ENCODE measurements around the gene GALNS. TPM values are rescaled to one million over a fixed set of nuclear protein-coding genes. Genes with fewer than 3 reads are reported as not detected.

Gene GALNS
- total RNA-seq, 2 donors from 2014 or later: 17.2 to 24.9 TPM

GRCh38 chr16:88843256-88843655 is 13.5 kb downstream of the GALNS start:
- DNase-seq (ENCODE audit: low spot score): no peak
- intact Hi-C loops (cut with DNase I): no loop called here

- intact Hi-C loops (cut with DNase I): no loop called here
- DNase-seq (ENCODE audit: low spot score): no peak
Measured at GRCh38 chr16:88842806-88843205, 13.9 kb downstream of the GALNS start.

GRCh38 chr16:88842308-88842756 is 14.4 kb downstream of the GALNS start:
- intact Hi-C loops (cut with DNase I): no loop called here
- DNase-seq (ENCODE audit: low spot score): no peak

- intact Hi-C loops (cut with DNase I): no loop called here
Measured at GRCh38 chr16:88841521-88842307, 15.0 kb downstream of the GALNS start.

GRCh38 chr16:88840600-88841215 is 16.0 kb downstream of the GALNS start:
- no peak for DNase-seq (ENCODE audit: low spot score)
- intact Hi-C loops (cut with DNase I): no loop called here

More at GRCh38 chr16:88841521-88842307, 15.0 kb downstream of the GALNS start:
- DNase-seq (ENCODE audit: low spot score): no peak

- DNase-seq (ENCODE audit: low spot score): no peak
- intact Hi-C loops (cut with DNase I): no loop called here
Measured at GRCh38 chr16:88839745-88840599, 16.8 kb downstream of the GALNS start.

GRCh38 chr16:88839026-88839529 is 17.7 kb downstream of the GALNS start:
- DNase-seq (ENCODE audit: low spot score): no peak
- intact Hi-C loops (cut with DNase I): no loop called here

- intact Hi-C loops (cut with DNase I): no loop called here
- no peak for DNase-seq (ENCODE audit: low spot score)
Measured at GRCh38 chr16:88838566-88838965, 18.2 kb downstream of the GALNS start.

- no peak for DNase-seq (ENCODE audit: low spot score)
- intact Hi-C loops (cut with DNase I): no loop called here
Measured at GRCh38 chr16:88837806-88838205, 18.9 kb downstream of the GALNS start.

- intact Hi-C loops (cut with DNase I): no loop called here
- DNase-seq (ENCODE audit: low spot score): no peak
Measured at GRCh38 chr16:88836791-88837190, 20.0 kb downstream of the GALNS start.

- intact Hi-C loops (cut with DNase I): no loop called here
- no peak for DNase-seq (ENCODE audit: low spot score)
Measured at GRCh38 chr16:88835818-88836217, 20.9 kb downstream of the GALNS start.

- DNase-seq (ENCODE audit: low spot score): peak; percentile 93
- intact Hi-C loops (cut with DNase I): no loop called here
Measured at GRCh38 chr16:88835383-88835782, 21.4 kb downstream of the GALNS start.

GRCh38 chr16:88834670-88835069 is 22.1 kb downstream of the GALNS start:
- DNase-seq (ENCODE audit: low spot score): no peak
- intact Hi-C loops (cut with DNase I): loop anchor here in 1 of 2 donors (1.0 kb wide), 1 partner anchor 28 kb away; no protein-coding TSS in a partner anchor

GRCh38 chr16:88833086-88833485 is 23.7 kb downstream of the GALNS start:
- DNase-seq (ENCODE audit: low spot score): no peak
- intact Hi-C loops (cut with DNase I): no loop called here

- no peak for DNase-seq (ENCODE audit: low spot score)
- intact Hi-C loops (cut with DNase I): no loop called here
Measured at GRCh38 chr16:88831838-88832237, 24.9 kb downstream of the GALNS start.

GRCh38 chr16:88830783-88831182 is 26.0 kb downstream of the GALNS start:
- no peak for DNase-seq (ENCODE audit: low spot score)
- intact Hi-C loops (cut with DNase I): no loop called here

GRCh38 chr16:88830258-88830657 is 26.5 kb downstream of the GALNS start:
- no peak for DNase-seq (ENCODE audit: low spot score)
- intact Hi-C loops (cut with DNase I): no loop called here

- intact Hi-C loops (cut with DNase I): no loop called here
- DNase-seq (ENCODE audit: low spot score): no peak
Measured at GRCh38 chr16:88828711-88829110, 28.0 kb downstream of the GALNS start.

GRCh38 chr16:88827727-88828126 is 29.0 kb downstream of the GALNS start:
- DNase-seq (ENCODE audit: low spot score): no peak
- intact Hi-C loops (cut with DNase I): no loop called here

Data from posterior vena cava (tissue), 2 donors.